Measurements from ENCODE around the gene MPRIP.
"Not testable (repeated sequence)": the region's sequence is repeated elsewhere in the genome, so short reads cannot be mapped to it uniquely, and the experiment has no call there.

The MPRIP gene

GRCh38 chr17:17014748-17015124 is 27.5 kb upstream of the MPRIP start:
- H3K27ac ChIP-seq (ENCODE audit: low read depth, low read length); H3K9ac ChIP-seq (ENCODE audit: low read depth, low read length); H3K4me1 ChIP-seq (ENCODE audit: control insufficient read depth, insufficient read depth, low read length): not testable (repeated sequence)

GRCh38 chr17:17015230-17015629 is 27.0 kb upstream of the MPRIP start:
- no peaks in the 10 kb centered on the region for H3K27me3 ChIP-seq (ENCODE audit: control insufficient read depth, insufficient read depth, low read length)
- H3K27ac ChIP-seq (ENCODE audit: low read depth, low read length) = no peak overlapping the region
- no peak overlapping the region for H3K4me3 ChIP-seq (ENCODE audit: low read depth, low read length)
- no peaks in the 10 kb centered on the region for H3K4me1 ChIP-seq (ENCODE audit: control insufficient read depth, insufficient read depth, low read length)
- H3K9ac ChIP-seq (ENCODE audit: low read depth, low read length) = no peak overlapping the region
- H3K9me3 ChIP-seq (ENCODE audit: control insufficient read depth, insufficient read depth, low read length) = no peaks in the 10 kb centered on the region
- no peaks in the 10 kb centered on the region for H3K36me3 ChIP-seq (ENCODE audit: control insufficient read depth, insufficient read depth, low read length)

More at GRCh38 chr17:17014748-17015124, 27.5 kb upstream of the MPRIP start:
- not testable (repeated sequence) for H3K27me3 ChIP-seq (ENCODE audit: control insufficient read depth, insufficient read depth, low read length); H3K36me3 ChIP-seq (ENCODE audit: control insufficient read depth, insufficient read depth, low read length); H3K4me3 ChIP-seq (ENCODE audit: low read depth, low read length); H3K9me3 ChIP-seq (ENCODE audit: control insufficient read depth, insufficient read depth, low read length)

- H3K4me3 ChIP-seq (ENCODE audit: low read depth, low read length); H3K27me3 ChIP-seq (ENCODE audit: control insufficient read depth, insufficient read depth, low read length); H3K36me3 ChIP-seq (ENCODE audit: control insufficient read depth, insufficient read depth, low read length); H3K27ac ChIP-seq (ENCODE audit: low read depth, low read length); H3K4me1 ChIP-seq (ENCODE audit: control insufficient read depth, insufficient read depth, low read length); H3K9me3 ChIP-seq (ENCODE audit: control insufficient read depth, insufficient read depth, low read length); H3K9ac ChIP-seq (ENCODE audit: low read depth, low read length): not testable (repeated sequence)
These were observed 25.8 kb upstream of the MPRIP start for GRCh38 chr17:17016199-17017197.

- H3K27ac ChIP-seq (ENCODE audit: low read depth, low read length) = no peak overlapping the region
- H3K4me3 ChIP-seq (ENCODE audit: low read depth, low read length) = no peak overlapping the region
- H3K4me1 ChIP-seq (ENCODE audit: control insufficient read depth, insufficient read depth, low read length) = no peaks in the 10 kb centered on the region
These were observed 24.8 kb upstream of the MPRIP start for GRCh38 chr17:17017343-17018014.

GRCh38 chr17:17018021-17018441 is 24.2 kb upstream of the MPRIP start:
- no peak overlapping the region for H3K9ac ChIP-seq (ENCODE audit: low read depth, low read length)
- no peaks in the 10 kb centered on the region for H3K27me3 ChIP-seq (ENCODE audit: control insufficient read depth, insufficient read depth, low read length)
- H3K36me3 ChIP-seq (ENCODE audit: control insufficient read depth, insufficient read depth, low read length) = no peaks in the 10 kb centered on the region
- no peaks in the 10 kb centered on the region for H3K4me1 ChIP-seq (ENCODE audit: control insufficient read depth, insufficient read depth, low read length)
- no peak overlapping the region for H3K4me3 ChIP-seq (ENCODE audit: low read depth, low read length)
- H3K9me3 ChIP-seq (ENCODE audit: control insufficient read depth, insufficient read depth, low read length) = no peaks in the 10 kb centered on the region
- H3K27ac ChIP-seq (ENCODE audit: low read depth, low read length) = no peak overlapping the region

More at GRCh38 chr17:17017343-17018014, 24.8 kb upstream of the MPRIP start:
- no peaks in the 10 kb centered on the region for H3K9me3 ChIP-seq (ENCODE audit: control insufficient read depth, insufficient read depth, low read length)
- H3K27me3 ChIP-seq (ENCODE audit: control insufficient read depth, insufficient read depth, low read length) = no peaks in the 10 kb centered on the region
- no peaks in the 10 kb centered on the region for H3K36me3 ChIP-seq (ENCODE audit: control insufficient read depth, insufficient read depth, low read length)
- H3K9ac ChIP-seq (ENCODE audit: low read depth, low read length) = no peak overlapping the region

GRCh38 chr17:17018612-17019429 is 23.4 kb upstream of the MPRIP start:
- Histone ChIP-seq H3K4me3 (ENCODE audit: low read depth, low read length) (no peak overlapping the region), H3K36me3 (ENCODE audit: control insufficient read depth, insufficient read depth, low read length) (no peaks in the 10 kb centered on the region), H3K9ac (ENCODE audit: low read depth, low read length) (no peak overlapping the region), H3K9me3 (ENCODE audit: control insufficient read depth, insufficient read depth, low read length) (no peaks in the 10 kb centered on the region), H3K27me3 (ENCODE audit: control insufficient read depth, insufficient read depth, low read length) (no peaks in the 10 kb centered on the region), H3K27ac (ENCODE audit: low read depth, low read length) (no peak overlapping the region), H3K4me1 (ENCODE audit: control insufficient read depth, insufficient read depth, low read length) (no peaks in the 10 kb centered on the region)

- H3K9me3 ChIP-seq (ENCODE audit: control insufficient read depth, insufficient read depth, low read length) = no peaks in the 10 kb centered on the region
- H3K4me1 ChIP-seq (ENCODE audit: control insufficient read depth, insufficient read depth, low read length) = no peaks in the 10 kb centered on the region
- no peak overlapping the region for H3K27ac ChIP-seq (ENCODE audit: low read depth, low read length)
- no peaks in the 10 kb centered on the region for H3K27me3 ChIP-seq (ENCODE audit: control insufficient read depth, insufficient read depth, low read length)
- no peaks in the 10 kb centered on the region for H3K36me3 ChIP-seq (ENCODE audit: control insufficient read depth, insufficient read depth, low read length)
- no peak overlapping the region for H3K4me3 ChIP-seq (ENCODE audit: low read depth, low read length)
- no peak overlapping the region for H3K9ac ChIP-seq (ENCODE audit: low read depth, low read length)
These were observed 22.9 kb upstream of the MPRIP start for GRCh38 chr17:17019430-17019762.

GRCh38 chr17:17019891-17020456 is 22.3 kb upstream of the MPRIP start:
- Histone ChIP-seq H3K9me3 (ENCODE audit: control insufficient read depth, insufficient read depth, low read length) (no peaks in the 10 kb centered on the region), H3K4me3 (ENCODE audit: low read depth, low read length) (no peak overlapping the region), H3K4me1 (ENCODE audit: control insufficient read depth, insufficient read depth, low read length) (no peaks in the 10 kb centered on the region), H3K36me3 (ENCODE audit: control insufficient read depth, insufficient read depth, low read length) (no peaks in the 10 kb centered on the region), H3K9ac (ENCODE audit: low read depth, low read length) (no peak overlapping the region), H3K27ac (ENCODE audit: low read depth, low read length) (no peak overlapping the region), H3K27me3 (ENCODE audit: control insufficient read depth, insufficient read depth, low read length) (no peaks in the 10 kb centered on the region)

GRCh38 chr17:17020821-17021193 is 21.4 kb upstream of the MPRIP start:
- H3K4me3 ChIP-seq (ENCODE audit: low read depth, low read length) = no peak overlapping the region
- peak overlapping the region; percentile 28 for H3K27ac ChIP-seq (ENCODE audit: low read depth, low read length)
- H3K9ac ChIP-seq (ENCODE audit: low read depth, low read length) = no peak overlapping the region
- no peaks in the 10 kb centered on the region for H3K36me3 ChIP-seq (ENCODE audit: control insufficient read depth, insufficient read depth, low read length)
- H3K9me3 ChIP-seq (ENCODE audit: control insufficient read depth, insufficient read depth, low read length) = no peaks in the 10 kb centered on the region
- H3K4me1 ChIP-seq (ENCODE audit: control insufficient read depth, insufficient read depth, low read length) = no peaks in the 10 kb centered on the region
- no peaks in the 10 kb centered on the region for H3K27me3 ChIP-seq (ENCODE audit: control insufficient read depth, insufficient read depth, low read length)

GRCh38 chr17:17021194-17021863 is 20.9 kb upstream of the MPRIP start:
- no peaks in the 10 kb centered on the region for H3K36me3 ChIP-seq (ENCODE audit: control insufficient read depth, insufficient read depth, low read length)
- H3K27me3 ChIP-seq (ENCODE audit: control insufficient read depth, insufficient read depth, low read length) = no peaks in the 10 kb centered on the region
- H3K9me3 ChIP-seq (ENCODE audit: control insufficient read depth, insufficient read depth, low read length) = no peaks in the 10 kb centered on the region
- no peak overlapping the region for H3K9ac ChIP-seq (ENCODE audit: low read depth, low read length)
- no peak overlapping the region for H3K4me3 ChIP-seq (ENCODE audit: low read depth, low read length)
- H3K27ac ChIP-seq (ENCODE audit: low read depth, low read length) = no peak overlapping the region
- H3K4me1 ChIP-seq (ENCODE audit: control insufficient read depth, insufficient read depth, low read length) = no peaks in the 10 kb centered on the region
